Motor neuron (in vitro differentiated cells): ENCODE data around the gene DHX32. TPM values are rescaled to one million over a fixed set of nuclear protein-coding genes. Genes with fewer than 3 reads are reported as not detected.

Source experiments
- ATAC-seq, 8 experiments: fragments of 200-7000 bp; cut with Tn5 transposase; replicated peaks in 6 of 8; 2 replicates each; pipeline ENCODE4 v1.8.0; 2021; ENCODE audit warnings: mild to moderate bottlenecking in 8 of 8, moderate library complexity in 8 of 8
- H3K27ac ChIP-seq, 2 donors: fragments of 250-450 bp; sonication (Bioruptor Pico); 2 replicates each; pipeline ENCODE4 v1.9.0; 2021; ENCODE audit warnings: antibody characterized with exemption in 2 of 2, mild to moderate bottlenecking in 2 of 2, moderate library complexity in 1 of 2
- H3K4me1 ChIP-seq, 2 donors: fragments of 250-450 bp; sonication (Bioruptor Pico); replicated peaks in 1 of 2; 2 replicates each; pipeline ENCODE4 v1.6.1; 2021; ENCODE audit warnings: antibody characterized with exemption in 2 of 2, mild to moderate bottlenecking in 2 of 2, moderate library complexity in 1 of 2
- H3K4me3 ChIP-seq, 5 donors: fragments of 250-450 bp; sonication (Bioruptor Pico); 2 replicates each; pipeline ENCODE4 v1.9.0; 2021; ENCODE audit warnings: antibody characterized with exemption in 5 of 5, mild to moderate bottlenecking in 5 of 5, moderate library complexity in 4 of 5
- WGBS, 10 experiments: fragments of 450-650 bp; shearing (Covaris generic); methylation state at CpG; one replicate each; pipeline ENCODE4 v1.0.0; 2022; 5-methylcytosine and 5-hydroxymethylcytosine counted together
- in situ Hi-C, 9 experiments: fragments of 400-800 bp; cut with MboI; loops; one replicate each; pipeline ENCODE4 v1.15.0; 2021; ENCODE audit warnings: low sequenced_read_pairs in 9 of 9, low pct_unique_long_range_greater_than_20kb in 2 of 9; ENCODE audit not compliant: unreplicated experiment in 9 of 9
- total RNA-seq, 8 experiments: library from RNA; unstranded; fragments of 300-600 nt; gene quantifications; 2 replicates each; pipeline versions ENCODE4 v1.2.3 to v1.2.4, GENCODE V29; 2022

DHX32 gene
- total RNA-seq, 8 experiments from 2014 or later: 18.8 to 33.0 (median 25.9) TPM

DNA sequence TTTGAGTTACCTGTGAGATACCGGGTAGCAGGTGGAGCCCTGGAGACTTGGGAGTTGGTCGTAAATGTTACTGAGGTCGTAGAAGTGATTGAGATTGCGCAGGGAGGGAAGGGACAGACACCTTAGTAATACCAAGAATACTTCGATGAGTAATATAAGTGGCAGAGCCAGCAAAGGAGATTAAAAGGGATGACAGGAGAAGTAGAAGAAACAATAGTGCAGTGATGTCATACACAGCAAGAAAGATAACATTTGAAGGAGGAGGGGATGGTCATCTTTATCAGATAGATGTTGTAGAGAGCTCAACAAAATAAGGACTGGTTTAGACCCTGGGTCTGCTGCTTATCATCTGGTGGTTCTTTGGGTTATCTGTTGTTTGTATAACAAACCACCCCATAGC lies 52.8 kb downstream of the DHX32 start:
- WGBS, 10 experiments: 83 to 100% (median 96%) methylated on average over 2 to 5 of the region's 5 CpGs; no CpG with 5 or more reads in 2 of the 10 experiments
- ATAC-seq: no peak
- in situ Hi-C loops: no loop called here
- Histone ChIP-seq H3K27ac (no peak overlapping the region), H3K4me3 (no peak overlapping the region), H3K4me1 (peaks cover 8 to 10% of the 10 kb centered on the region in 2 donors)

DNA sequence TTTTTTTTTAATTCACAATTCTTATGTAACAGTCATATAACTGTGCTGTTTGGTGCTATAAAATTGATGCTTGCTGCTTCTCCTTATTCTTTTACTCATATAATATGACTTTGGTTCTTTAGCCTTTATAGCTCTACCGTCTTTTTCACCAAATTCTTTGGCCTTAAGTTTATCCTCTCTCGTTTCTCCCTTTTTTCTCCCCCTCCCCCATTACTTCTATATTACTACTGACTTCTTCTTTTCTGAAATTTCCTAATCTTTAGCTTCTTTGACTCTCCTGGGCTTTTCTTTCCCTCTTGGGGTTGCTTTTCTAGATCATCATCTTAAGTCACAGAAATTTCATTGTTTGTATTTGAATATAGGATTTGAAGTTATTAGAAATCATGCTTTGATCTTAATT lies 54.0 kb downstream of the DHX32 start:
- in situ Hi-C loops: no loop called here
- Histone ChIP-seq H3K27ac (no peak overlapping the region), H3K4me1 (peaks cover 10 to 13% of the 10 kb centered on the region in 2 donors), H3K4me3 (no peak overlapping the region)
- no peak for ATAC-seq
- 33 to 100% (median 92%) methylated on average over 1 to 2 of the region's 2 CpGs; no CpG with 5 or more reads in 1 of the 10 experiments for WGBS, 10 experiments

DNA sequence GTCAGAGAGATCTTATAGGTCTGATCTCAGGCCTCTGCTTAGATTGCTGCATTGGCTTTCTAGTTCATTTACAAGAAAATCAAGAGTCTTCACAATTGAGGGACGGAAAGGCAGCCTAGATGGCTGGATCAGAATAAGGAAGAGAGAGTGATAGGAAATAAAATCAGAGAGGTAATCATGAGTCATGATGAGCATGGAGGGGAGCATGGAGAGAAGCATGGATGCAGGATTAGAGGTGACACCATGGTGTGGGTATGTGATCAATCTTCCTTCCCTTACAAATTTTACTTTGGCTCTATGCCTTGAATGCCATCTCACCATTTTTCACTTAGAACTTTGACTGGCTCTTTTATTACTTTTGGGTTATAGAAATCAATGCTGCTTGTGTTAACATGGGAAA lies 56.4 kb downstream of the DHX32 start:
- H3K27ac ChIP-seq: no peak overlapping the region
- H3K4me3 ChIP-seq: peak overlapping the region; percentile 6 to 94 (median 88)
- no peak for ATAC-seq
- in situ Hi-C loops: no loop called here
- H3K4me1 ChIP-seq: peaks cover 14 to 15% of the 10 kb centered on the region in 2 donors
- WGBS, 10 experiments: 13 to 89% (median 55%) methylated on average over 1 of the region's 1 CpG; no CpG with 5 or more reads in 2 of the 10 experiments

DNA sequence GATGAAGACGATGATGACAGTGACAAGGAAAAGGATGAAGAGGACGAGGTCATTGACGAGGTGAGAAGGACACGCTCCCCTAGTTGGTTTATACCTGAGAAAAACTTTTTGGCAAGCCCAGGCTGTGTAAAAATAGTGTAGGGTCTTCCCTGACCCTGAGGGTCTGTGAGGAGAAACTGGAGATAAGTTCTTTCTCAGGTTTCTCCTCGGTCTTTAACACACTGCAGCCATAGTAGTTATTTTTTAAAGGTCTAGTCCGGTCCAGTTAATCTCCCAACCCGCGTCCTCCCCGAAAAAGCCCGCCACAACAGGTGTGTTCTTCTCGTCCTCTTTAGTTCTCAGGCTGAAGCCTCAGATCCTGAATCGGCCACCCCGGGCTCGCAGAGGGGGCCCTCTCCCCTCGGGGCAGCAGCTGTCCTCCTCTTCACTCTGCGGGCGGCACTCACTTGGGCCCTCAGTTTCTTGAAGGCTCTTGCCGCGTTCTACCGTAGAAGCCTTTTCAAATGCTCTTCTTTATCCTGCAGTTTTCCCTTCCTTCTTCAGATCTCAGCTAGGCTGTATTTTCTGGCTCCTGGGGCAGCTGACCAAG lies 57.3 kb downstream of the DHX32 start:
- WGBS, 10 experiments: 0 to 6% (median 0%) methylated on average over 1 to 16 of the region's 20 CpGs

DNA sequence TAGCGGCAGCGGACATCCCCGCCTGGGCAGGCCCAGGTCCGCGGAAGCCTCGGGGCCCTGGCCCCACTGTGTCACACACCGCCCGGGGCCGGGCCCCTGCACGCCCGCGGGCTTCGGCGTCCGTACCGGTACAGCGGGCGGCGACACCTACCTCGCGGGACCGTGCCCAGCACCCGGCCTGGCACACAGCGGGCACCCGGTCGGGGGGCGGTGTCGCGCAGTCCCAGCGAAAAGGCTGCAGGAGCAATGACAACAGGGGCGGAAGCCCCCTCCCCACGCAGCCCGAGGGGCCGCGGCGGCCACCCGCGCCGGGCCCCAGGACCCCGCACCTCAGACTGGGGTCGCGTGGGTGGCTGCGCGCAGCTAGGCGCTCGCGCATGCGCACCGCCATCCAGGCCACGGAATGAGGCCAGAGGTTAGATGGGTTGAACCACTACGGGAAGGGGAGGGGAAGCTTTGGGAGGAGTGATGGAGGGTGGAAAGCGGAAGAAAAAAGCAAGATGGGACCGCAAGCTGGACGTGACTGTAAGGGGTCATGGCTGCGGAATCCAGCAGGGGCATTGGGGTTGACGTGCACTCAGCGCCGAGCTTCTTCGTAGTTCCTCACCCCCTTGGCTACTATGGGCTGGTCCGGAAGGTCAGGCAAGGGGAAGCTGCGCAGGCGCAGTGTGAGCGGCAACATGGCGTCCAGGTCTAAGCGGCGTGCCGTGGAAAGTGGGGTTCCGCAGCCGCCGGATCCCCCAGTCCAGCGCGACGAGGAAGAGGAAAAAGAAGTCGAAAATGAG lies 58.0 kb downstream of the DHX32 start, which contains the start of the genes BCCIP and UROS:
Gene BCCIP (plus strand): TSS at position 669 of the 785 bp plus-strand sequence. CDS start 12 bp downstream, at position 681.
Gene UROS (minus strand): TSS at position 381 of the 785 bp plus-strand sequence. CDS start 6,759 bp downstream, outside the sequence.
- peak within 1 kb of the TSS; percentile 97 to 99 for H3K27ac ChIP-seq
- peak within 1 kb of the TSS; percentile 70 to 97 (median 91) for H3K4me3 ChIP-seq
- 0 to 1% (median 0%) methylated on average over 2 to 32 of the region's 74 CpGs; no CpG with 5 or more reads in 4 of the 10 experiments for WGBS, 10 experiments
- in situ Hi-C loops: no loop called here
- H3K4me1 ChIP-seq: peaks cover 14 to 15% of the 10 kb centered on the region in 2 donors
- ATAC-seq: peak; percentile 71 to 95 (median 92)

More for the DNA sequence above, 57.3 kb downstream of the DHX32 start:
- Histone ChIP-seq H3K4me1 (peaks cover 14 to 15% of the 10 kb centered on the region in 2 donors), H3K4me3 (peak overlapping the region; percentile 70 to 97 (median 91)), H3K27ac (peak overlapping the region; percentile 97 to 99)
- in situ Hi-C loops: no loop called here
- peak in 4 of 8 experiments; percentile 1 to 6 (median 2) for ATAC-seq

DNA sequence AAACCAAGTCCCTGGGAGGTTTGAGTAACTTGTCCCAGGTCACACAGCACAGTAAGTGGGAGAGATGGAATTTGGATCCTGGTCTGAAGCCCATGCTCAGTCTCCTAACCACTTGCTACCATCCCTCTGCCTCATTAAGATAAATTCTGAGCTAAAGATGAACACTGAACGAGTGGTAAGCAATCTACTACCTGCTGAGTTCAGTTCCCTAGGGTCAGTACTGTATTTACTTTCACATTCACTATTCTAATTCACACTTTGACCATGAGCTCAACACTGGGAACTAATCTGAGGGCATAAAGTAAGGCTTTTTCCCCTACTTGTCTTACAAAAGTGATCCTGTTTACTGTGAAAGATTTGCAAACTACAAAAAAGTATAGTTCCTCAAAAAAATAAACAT lies 60.4 kb downstream of the DHX32 start:
- no peak for ATAC-seq
- Histone ChIP-seq H3K4me1 (peaks cover 14 to 15% of the 10 kb centered on the region in 2 donors), H3K4me3 (no peak overlapping the region), H3K27ac (no peak overlapping the region)
- in situ Hi-C loops: no loop called here
- WGBS, 10 experiments: 33 to 86% (median 50%) methylated on average over 1 of the region's 1 CpG; no CpG with 5 or more reads in 3 of the 10 experiments

DNA sequence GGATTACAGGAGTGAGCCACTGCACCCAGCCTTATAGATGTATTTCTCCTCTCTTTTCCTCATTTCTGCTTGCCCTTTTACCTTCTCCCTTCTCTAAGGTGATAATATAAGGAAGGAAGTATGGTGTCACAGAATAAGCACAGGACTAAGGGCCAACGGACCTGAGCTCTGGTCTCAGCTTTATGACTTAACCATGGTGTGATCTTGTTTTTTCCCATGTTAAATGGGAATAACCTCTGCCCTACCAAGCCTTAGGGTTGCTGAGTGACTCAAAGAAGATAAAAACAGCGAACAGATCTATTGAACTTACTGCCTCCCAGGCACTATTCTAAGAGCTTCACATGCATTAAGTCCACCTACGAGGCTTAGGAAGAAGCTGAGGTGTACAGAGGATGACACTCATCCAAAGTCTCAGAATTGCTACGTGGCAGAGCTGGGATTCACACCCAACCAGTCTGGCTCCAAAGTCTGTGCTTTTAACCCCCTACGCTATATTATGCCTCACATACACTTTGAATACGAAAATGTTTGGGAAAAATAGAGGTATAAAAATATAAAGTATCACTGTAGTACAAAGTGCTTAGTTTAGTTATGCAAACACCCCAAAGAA lies 63.6 kb downstream of the DHX32 start:
- no peak overlapping the region for H3K4me3 ChIP-seq
- H3K4me1 ChIP-seq: peaks cover 4 to 7% of the 10 kb centered on the region in 2 donors
- no peak overlapping the region for H3K27ac ChIP-seq
- in situ Hi-C loops: no loop called here
- no peak for ATAC-seq
- 86 to 100% (median 96%) methylated on average over 1 to 6 of the region's 6 CpGs for WGBS, 10 experiments

DNA sequence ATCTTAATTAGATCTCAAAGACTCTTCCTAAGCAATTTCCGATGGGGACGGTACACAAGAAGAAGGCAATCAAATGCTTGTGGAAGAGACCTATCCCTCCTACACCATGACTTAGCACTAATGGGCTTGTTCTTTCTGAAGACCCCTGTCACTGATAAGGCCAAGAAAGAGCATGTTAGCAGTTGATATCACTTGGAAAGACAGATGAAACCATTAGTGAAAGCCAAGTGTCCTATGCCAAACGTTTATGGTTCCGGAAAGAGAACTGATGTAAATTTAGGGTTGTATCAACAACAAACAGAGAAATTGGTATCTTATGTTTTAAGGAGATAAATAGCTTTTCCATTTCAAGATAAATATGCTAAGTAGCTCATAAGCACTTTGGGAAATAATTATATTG lies 64.5 kb downstream of the DHX32 start:
- in situ Hi-C loops: no loop called here
- ATAC-seq: no peak
- Histone ChIP-seq H3K27ac (no peak overlapping the region), H3K4me3 (no peak overlapping the region), H3K4me1 (no peaks in the 10 kb centered on the region)
- WGBS, 10 experiments: 67 to 94% (median 85%) methylated on average over 2 to 4 of the region's 4 CpGs; no CpG with 5 or more reads in 3 of the 10 experiments

DNA sequence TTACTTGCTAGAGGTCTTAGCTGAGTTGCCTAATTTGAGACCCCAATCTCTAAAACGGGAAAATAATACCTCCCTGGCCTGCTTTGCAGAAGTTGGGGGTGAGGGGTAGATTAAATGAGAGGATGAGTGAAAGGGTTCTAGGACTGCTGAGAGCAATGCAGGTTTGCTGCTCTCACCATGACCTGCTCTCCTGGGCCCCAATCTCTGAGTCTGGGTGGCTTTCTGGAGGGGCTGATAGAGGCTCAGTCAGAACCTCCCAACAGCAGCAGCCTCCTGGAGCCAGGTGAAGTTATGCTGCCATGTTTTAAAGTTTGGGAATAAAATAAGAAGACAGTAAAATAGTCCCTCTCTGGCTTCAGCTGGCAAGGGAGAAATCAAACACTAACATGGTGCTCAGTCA lies 65.3 kb downstream of the DHX32 start:
- ATAC-seq: no peak
- H3K4me3 ChIP-seq: no peak overlapping the region
- H3K4me1 ChIP-seq: no peaks in the 10 kb centered on the region
- in situ Hi-C loops: no loop called here
- WGBS, 10 experiments: 0 to 60% (median 40%) methylated on average over 1 of the region's 1 CpG; no CpG with 5 or more reads in 5 of the 10 experiments
- no peak overlapping the region for H3K27ac ChIP-seq

DNA sequence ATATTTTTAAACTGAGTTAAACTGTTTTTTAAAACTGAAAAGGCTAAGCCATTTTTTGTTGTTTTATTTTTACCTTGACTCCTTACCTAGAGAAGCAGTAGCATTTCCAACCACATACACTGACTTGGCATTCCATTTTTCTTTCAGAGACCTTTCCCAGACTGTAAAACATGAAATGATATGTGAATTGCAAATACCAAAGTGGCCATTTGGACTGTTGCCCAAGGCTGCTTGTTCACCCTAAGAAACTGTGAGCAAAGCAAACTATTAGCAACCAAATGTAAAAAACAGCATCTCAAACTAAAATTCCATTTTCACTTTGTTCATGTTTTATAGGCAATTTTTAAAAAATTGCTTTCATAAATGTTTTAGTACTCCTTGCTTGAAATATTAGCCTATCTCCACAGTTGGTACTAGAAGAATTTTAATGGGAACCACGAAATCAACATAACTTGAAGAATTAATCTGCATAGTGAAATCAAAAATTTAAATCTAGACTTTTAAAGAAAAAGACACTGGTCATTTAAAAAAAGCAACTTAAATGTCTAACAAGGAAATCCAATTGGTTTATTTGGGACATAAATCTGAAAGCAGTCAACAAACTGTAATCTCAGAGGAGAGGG lies 68.9 kb downstream of the DHX32 start:
- in situ Hi-C loops: no loop called here
- ATAC-seq: peak in 3 of 8 experiments; percentile 78 to 92 (median 91)
- WGBS, 10 experiments: 0 to 94% (median 78%) methylated on average over 1 of the region's 1 CpG; no CpG with 5 or more reads in 1 of the 10 experiments
- no peak overlapping the region for H3K27ac ChIP-seq
- H3K4me3 ChIP-seq: no peak overlapping the region
- no peaks in the 10 kb centered on the region for H3K4me1 ChIP-seq

DNA sequence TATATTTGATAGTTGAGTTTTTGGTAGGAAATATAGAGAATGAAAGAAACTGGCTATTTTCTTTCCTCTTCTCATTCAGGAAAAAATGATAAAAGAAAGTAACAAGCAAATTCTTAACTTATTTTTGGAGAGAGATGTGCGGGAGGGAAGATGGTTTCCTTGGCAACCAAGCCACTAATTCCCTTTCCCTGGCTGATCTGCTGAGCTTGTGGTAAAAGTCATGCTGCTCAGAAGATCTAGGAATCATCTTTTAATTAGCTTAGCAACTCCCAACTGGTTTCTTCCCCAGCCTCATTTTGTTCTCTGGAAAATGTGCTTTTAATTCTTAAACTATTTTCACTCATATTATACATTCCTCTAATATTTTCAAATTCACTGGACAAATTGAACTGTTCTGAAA lies 69.8 kb downstream of the DHX32 start:
- Histone ChIP-seq H3K4me1 (no peaks in the 10 kb centered on the region), H3K27ac (no peak overlapping the region), H3K4me3 (no peak overlapping the region)
- in situ Hi-C loops: no loop called here
- ATAC-seq: no peak
- 0 to 82% (median 70%) methylated on average over 1 of the region's 1 CpG; no CpG with 5 or more reads in 4 of the 10 experiments for WGBS, 10 experiments

DNA sequence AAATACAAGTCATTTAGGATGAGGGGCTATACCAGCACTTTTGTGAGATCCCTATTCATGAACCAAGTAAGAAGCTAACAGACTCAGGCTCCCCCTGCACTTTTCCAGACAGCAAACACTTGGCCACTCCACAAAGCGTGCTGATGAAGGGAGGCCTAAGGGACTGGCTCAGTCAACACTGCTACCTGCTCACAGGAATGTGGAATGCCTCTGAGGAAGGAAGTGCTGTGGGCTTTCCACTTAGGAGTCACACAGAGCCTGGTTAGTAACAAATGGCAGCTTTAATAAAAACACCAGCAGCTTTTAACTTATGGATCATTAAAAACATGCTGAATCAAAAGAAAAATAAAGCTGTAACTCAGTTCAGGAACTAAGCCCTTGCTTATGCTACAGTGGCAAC lies 73.0 kb downstream of the DHX32 start:
- in situ Hi-C loops: no loop called here
- Histone ChIP-seq H3K4me3 (no peak overlapping the region), H3K27ac (no peak overlapping the region), H3K4me1 (no peaks in the 10 kb centered on the region)
- no peak for ATAC-seq
- 71 to 100% (median 80%) methylated on average over 1 of the region's 1 CpG; no CpG with 5 or more reads in 5 of the 10 experiments for WGBS, 10 experiments
